ENCODE results near the gene BCL2L1. TPM values are rescaled to one million over a fixed set of nuclear protein-coding genes. Genes with fewer than 3 reads are reported as not detected.
A peak's percentile ranks its signal among the peaks of the same experiment; 100 is the strongest.

The BCL2L1 gene
- polyA plus RNA-seq, 1 of the 3 experiments (the other 2 are of a cell fraction) = 99.9 TPM

DNA sequence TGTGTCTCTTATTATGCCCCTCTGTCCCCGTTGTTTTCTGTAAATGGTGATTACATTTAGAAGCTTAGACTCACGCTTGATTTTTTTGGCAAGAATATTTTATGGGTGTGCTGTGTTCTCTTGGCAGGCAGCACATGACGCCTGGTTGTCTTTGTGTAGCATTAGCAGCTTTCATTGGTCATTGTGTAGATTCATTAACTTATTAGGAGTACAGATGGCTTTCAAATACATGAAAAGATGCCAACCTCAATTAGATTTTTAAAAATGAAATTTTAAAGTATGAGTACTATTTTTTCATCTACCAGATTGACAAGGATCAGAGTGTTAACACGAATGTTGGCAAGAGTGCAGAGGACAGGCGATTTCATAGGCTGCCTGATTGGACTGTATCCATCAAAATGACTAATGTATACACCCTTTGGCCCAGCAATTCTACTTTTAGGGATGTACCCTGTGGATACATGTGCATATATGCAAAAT is 69.7 kb downstream of the BCL2L1 start:
- ChIA-PET CTCF (interaction anchor here (1.4 to 16.4 kb wide), 9 partner anchors 9 to 93 kb away, joined by 4 to 288 read pairs (median 20); partner anchors contain the start of genes BCL2L1 and COX4I2), POLR2A (interaction anchor here (0.6 to 1.7 kb wide), 8 partner anchors 13 to 90 kb away, joined by 3 to 7 read pairs (median 4); partner anchors contain the start of gene ID1)
- no peaks in the 10 kb centered on the region for H3K27me3 ChIP-seq (ENCODE audit: insufficient read depth)
- H3F3A ChIP-seq (replicated peaks; ENCODE audit: insufficient read depth) = peaks cover 12% of the 10 kb centered on the region
- H3K9me2 ChIP-seq = no peaks in the 10 kb centered on the region
- H3K4me1 ChIP-seq (ENCODE audit: control insufficient read depth in 1 of 2, insufficient read depth in 2 of 2, low read depth in 1 of 2, low read length in 1 of 2) = peaks cover 12 to 23% of the 10 kb centered on the region in 2 experiments; a peak in 3 of 4 replicates
- peak overlapping the region; percentile 37; the same call in 1 of the 2 replicates for H3K4me2 ChIP-seq
- no peaks in the 10 kb centered on the region for H3K79me2 ChIP-seq (ENCODE audit: insufficient read depth)
- DNase-seq = peak; percentile 67
- H3K9ac ChIP-seq = no peak overlapping the region
- H3K9me3 ChIP-seq = no peaks in the 10 kb centered on the region
- H2AFZ ChIP-seq (ENCODE audit: low read depth) = peak overlapping the region; percentile 32; the same call in 1 of the 2 replicates
- no peaks in the 10 kb centered on the region for H3K36me3 ChIP-seq (replicated peaks in 1 of 2; ENCODE audit: control insufficient read depth in 1 of 2, insufficient read depth in 2 of 2, low read length in 1 of 2)
- whole genome bisulfite sequencing (ENCODE audit: low lambda C conversion rate) = 5% methylated on average over 5 of the region's 5 CpGs
- no peak overlapping the region for H3K4me3 ChIP-seq (ENCODE audit: low read depth in 2 of 2, low read length in 1 of 2)
- H3K27ac ChIP-seq (ENCODE audit: low read depth in 2 of 2, low read length in 1 of 2) = peak overlapping the region; percentile 34 to 86; a peak in 3 of 4 replicates
- no peaks in the 10 kb centered on the region for H4K20me1 ChIP-seq (ENCODE audit: insufficient read depth)
- TF ChIP-seq TAF1 (IDR thresholded peaks at IDR 0.05; ENCODE audit: borderline replicate concordance, low read depth, low read length) (no peak), EP300 (IDR thresholded peaks at IDR 0.05; ENCODE audit: borderline replicate concordance in 1 of 2, low read depth in 1 of 2, low read length in 1 of 2) (peak in 1 of 2 experiments; percentile 95; a peak in 2 of 4 replicates), MXI1 (IDR thresholded peaks at IDR 0.05; ENCODE audit: low read depth, low read length) (peak; percentile 81), GATA2 (CRISPR knock-in tag; IDR thresholded peaks at IDR 0.05) (no peak; the same call in none of the 2 replicates), SIN3A (IDR thresholded peaks at IDR 0.05; ENCODE audit: borderline replicate concordance, low read depth, low read length) (no peak), RCOR1 (IDR thresholded peaks at IDR 0.05; ENCODE audit: low read length) (peak; percentile 82), RFX5 (IDR thresholded peaks at IDR 0.05; ENCODE audit: low read length) (peak; percentile 95), EZH2phosphoT487 (IDR thresholded peaks at IDR 0.05; ENCODE audit: borderline replicate concordance, low read depth) (no peak), FOXM1 (IDR thresholded peaks at IDR 0.05; ENCODE audit: low read depth) (no peak), JUND (IDR thresholded peaks at IDR 0.05) (no peak), POLR2AphosphoS5 (IDR thresholded peaks at IDR 0.05; ENCODE audit: low read depth, low read length) (no peak), RXRA (IDR thresholded peaks at IDR 0.05; ENCODE audit: borderline replicate concordance, low read depth) (no peak), CHD2 (IDR thresholded peaks at IDR 0.05; ENCODE audit: low read length, partially characterized antibody) (peak; percentile 69), ELF1 (IDR thresholded peaks at IDR 0.05) (no peak), NRF1 (IDR thresholded peaks at IDR 0.05; ENCODE audit: low read depth, low read length) (no peak), TCF12 (IDR thresholded peaks at IDR 0.05) (peak; percentile 63), SMC3 (IDR thresholded peaks at IDR 0.05; ENCODE audit: low read depth, low read length) (no peak), FOXJ3 (CRISPR knock-in tag; IDR thresholded peaks at IDR 0.05) (peak; percentile 84), NFIC (IDR thresholded peaks at IDR 0.05; ENCODE audit: borderline replicate concordance) (peak; percentile 39; the same call in 1 of the 2 replicates), RAD21 (IDR thresholded peaks at IDR 0.05; ENCODE audit: low read length) (no peak; the same call in 1 of the 2 replicates), MEF2A (IDR thresholded peaks at IDR 0.05; ENCODE audit: borderline replicate concordance, low read depth) (no peak), TEAD4 (IDR thresholded peaks at IDR 0.05; ENCODE audit: borderline replicate concordance, insufficient read depth) (no peak)
- TF ChIP-seq, protein P1, sequence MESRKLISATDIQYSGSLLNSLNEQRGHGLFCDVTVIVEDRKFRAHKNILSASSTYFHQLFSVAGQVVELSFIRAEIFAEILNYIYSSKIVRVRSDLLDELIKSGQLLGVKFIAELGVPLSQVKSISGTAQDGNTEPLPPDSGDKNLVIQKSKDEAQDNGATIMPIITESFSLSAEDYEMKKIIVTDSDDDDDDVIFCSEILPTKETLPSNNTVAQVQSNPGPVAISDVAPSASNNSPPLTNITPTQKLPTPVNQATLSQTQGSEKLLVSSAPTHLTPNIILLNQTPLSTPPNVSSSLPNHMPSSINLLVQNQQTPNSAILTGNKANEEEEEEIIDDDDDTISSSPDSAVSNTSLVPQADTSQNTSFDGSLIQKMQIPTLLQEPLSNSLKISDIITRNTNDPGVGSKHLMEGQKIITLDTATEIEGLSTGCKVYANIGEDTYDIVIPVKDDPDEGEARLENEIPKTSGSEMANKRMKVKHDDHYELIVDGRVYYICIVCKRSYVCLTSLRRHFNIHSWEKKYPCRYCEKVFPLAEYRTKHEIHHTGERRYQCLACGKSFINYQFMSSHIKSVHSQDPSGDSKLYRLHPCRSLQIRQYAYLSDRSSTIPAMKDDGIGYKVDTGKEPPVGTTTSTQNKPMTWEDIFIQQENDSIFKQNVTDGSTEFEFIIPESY (IDR thresholded peaks at IDR 0.05; ENCODE audit: borderline replicate concordance, low read depth) = no peak
- TF ChIP-seq, protein P2, sequence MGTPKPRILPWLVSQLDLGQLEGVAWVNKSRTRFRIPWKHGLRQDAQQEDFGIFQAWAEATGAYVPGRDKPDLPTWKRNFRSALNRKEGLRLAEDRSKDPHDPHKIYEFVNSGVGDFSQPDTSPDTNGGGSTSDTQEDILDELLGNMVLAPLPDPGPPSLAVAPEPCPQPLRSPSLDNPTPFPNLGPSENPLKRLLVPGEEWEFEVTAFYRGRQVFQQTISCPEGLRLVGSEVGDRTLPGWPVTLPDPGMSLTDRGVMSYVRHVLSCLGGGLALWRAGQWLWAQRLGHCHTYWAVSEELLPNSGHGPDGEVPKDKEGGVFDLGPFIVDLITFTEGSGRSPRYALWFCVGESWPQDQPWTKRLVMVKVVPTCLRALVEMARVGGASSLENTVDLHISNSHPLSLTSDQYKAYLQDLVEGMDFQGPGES (IDR thresholded peaks at IDR 0.05; ENCODE audit: low read depth, low read length) = no peak
- TF ChIP-seq, protein P3, sequence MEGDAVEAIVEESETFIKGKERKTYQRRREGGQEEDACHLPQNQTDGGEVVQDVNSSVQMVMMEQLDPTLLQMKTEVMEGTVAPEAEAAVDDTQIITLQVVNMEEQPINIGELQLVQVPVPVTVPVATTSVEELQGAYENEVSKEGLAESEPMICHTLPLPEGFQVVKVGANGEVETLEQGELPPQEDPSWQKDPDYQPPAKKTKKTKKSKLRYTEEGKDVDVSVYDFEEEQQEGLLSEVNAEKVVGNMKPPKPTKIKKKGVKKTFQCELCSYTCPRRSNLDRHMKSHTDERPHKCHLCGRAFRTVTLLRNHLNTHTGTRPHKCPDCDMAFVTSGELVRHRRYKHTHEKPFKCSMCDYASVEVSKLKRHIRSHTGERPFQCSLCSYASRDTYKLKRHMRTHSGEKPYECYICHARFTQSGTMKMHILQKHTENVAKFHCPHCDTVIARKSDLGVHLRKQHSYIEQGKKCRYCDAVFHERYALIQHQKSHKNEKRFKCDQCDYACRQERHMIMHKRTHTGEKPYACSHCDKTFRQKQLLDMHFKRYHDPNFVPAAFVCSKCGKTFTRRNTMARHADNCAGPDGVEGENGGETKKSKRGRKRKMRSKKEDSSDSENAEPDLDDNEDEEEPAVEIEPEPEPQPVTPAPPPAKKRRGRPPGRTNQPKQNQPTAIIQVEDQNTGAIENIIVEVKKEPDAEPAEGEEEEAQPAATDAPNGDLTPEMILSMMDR (IDR thresholded peaks at IDR 0.05) = no peak
- TF ChIP-seq, protein P4, sequence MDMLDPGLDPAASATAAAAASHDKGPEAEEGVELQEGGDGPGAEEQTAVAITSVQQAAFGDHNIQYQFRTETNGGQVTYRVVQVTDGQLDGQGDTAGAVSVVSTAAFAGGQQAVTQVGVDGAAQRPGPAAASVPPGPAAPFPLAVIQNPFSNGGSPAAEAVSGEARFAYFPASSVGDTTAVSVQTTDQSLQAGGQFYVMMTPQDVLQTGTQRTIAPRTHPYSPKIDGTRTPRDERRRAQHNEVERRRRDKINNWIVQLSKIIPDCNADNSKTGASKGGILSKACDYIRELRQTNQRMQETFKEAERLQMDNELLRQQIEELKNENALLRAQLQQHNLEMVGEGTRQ (IDR thresholded peaks at IDR 0.05; ENCODE audit: borderline replicate concordance, low read depth, low read length) = no peak; the same call in 1 of the 2 replicates
- TF ChIP-seq, protein P5, sequence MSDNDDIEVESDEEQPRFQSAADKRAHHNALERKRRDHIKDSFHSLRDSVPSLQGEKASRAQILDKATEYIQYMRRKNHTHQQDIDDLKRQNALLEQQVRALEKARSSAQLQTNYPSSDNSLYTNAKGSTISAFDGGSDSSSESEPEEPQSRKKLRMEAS (IDR thresholded peaks at IDR 0.05; ENCODE audit: low read depth) = peak; percentile 56
- TF ChIP-seq, protein P6, sequence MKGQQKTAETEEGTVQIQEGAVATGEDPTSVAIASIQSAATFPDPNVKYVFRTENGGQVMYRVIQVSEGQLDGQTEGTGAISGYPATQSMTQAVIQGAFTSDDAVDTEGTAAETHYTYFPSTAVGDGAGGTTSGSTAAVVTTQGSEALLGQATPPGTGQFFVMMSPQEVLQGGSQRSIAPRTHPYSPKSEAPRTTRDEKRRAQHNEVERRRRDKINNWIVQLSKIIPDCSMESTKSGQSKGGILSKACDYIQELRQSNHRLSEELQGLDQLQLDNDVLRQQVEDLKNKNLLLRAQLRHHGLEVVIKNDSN (IDR thresholded peaks at IDR 0.05; ENCODE audit: borderline replicate concordance, low read depth) = peak; percentile 11; the same call in 1 of the 2 replicates

Measured in SK-N-SH (cell line).